ENCODE measurements around the gene SV2A.

- TF ChIP-seq CTCF (conservative IDR thresholded peaks at IDR 0.05; ENCODE audit: low read length): no peak
- TF ChIP-seq EZH2phosphoT487 (IDR thresholded peaks at IDR 0.05; ENCODE audit: borderline replicate concordance, low read depth, low read length): no peak
Observed at GRCh38 chr1:149929856-149930255, 12.2 kb upstream of the SV2A start.

All from OCI-LY7 (cell line).